GM23338 (cell line): ENCODE results near the gene MAGI1. TPM values are rescaled to one million over a fixed set of nuclear protein-coding genes. Genes with fewer than 3 reads are reported as not detected.
A peak's percentile ranks its signal among the peaks of the same experiment; 100 is the strongest.

Experiments
- ATAC-seq: fragments of 200-7000 bp; cut with Tn5 transposase; 3 replicates; pipeline ENCODE4 v1.9.1; 2020
- DNase-seq: peaks from one replicate; pipeline ENCODE4 v3.0.0-alpha.2; 2015; ENCODE audit warnings: low spot score
- H2AFZ ChIP-seq: fragments of 200-600 bp; sonication (generic); 2 replicates; pipeline ENCODE4 v1.8.0; 2016; ENCODE audit warnings: antibody characterized with exemption, mild to moderate bottlenecking, moderate library complexity
- H3F3A ChIP-seq: fragments of 200-600 bp; sonication (generic); replicated peaks from 2 replicates; pipeline ENCODE4 v1.8.0; 2017; ENCODE audit warnings: antibody characterized with exemption, mixed run types, low read depth
- H3K27ac ChIP-seq: fragments of 200-600 bp; sonication (generic); 2 replicates; pipeline ENCODE4 v1.6.1; 2016; ENCODE audit warnings: low read depth
- H3K27me3 ChIP-seq: fragments of 200-600 bp; sonication (generic); 2 replicates; pipeline ENCODE4 v1.8.0; 2016; ENCODE audit warnings: mild to moderate bottlenecking, mixed run types, moderate library complexity; ENCODE audit not compliant: insufficient read depth
- H3K36me3 ChIP-seq: fragments of 200-600 bp; sonication (generic); 2 replicates; pipeline ENCODE4 v1.8.0; 2016; ENCODE audit warnings: mild to moderate bottlenecking; ENCODE audit not compliant: insufficient read depth
- H3K4me1 ChIP-seq: fragments of 200-600 bp; sonication (generic); 2 replicates; pipeline ENCODE4 v1.8.0; 2016; ENCODE audit warnings: mild to moderate bottlenecking, moderate library complexity; ENCODE audit not compliant: insufficient read depth
- H3K4me2 ChIP-seq: fragments of 200-600 bp; sonication (generic); 2 replicates; pipeline ENCODE4 v1.7.1; 2017; ENCODE audit warnings: mixed run types
- H3K4me3 ChIP-seq: fragments of 200-600 bp; sonication (generic); 2 replicates; pipeline ENCODE4 v1.6.1; 2016; ENCODE audit warnings: mixed run types
- H3K79me2 ChIP-seq: fragments of 200-600 bp; sonication (generic); replicated peaks from 2 replicates; pipeline ENCODE4 v1.8.0; 2017; ENCODE audit warnings: mild to moderate bottlenecking; ENCODE audit not compliant: insufficient read depth
- H3K9me2 ChIP-seq: fragments of 200-600 bp; sonication (generic); 2 replicates; pipeline ENCODE4 v1.8.0; 2017; ENCODE audit not compliant: insufficient read depth
- H4K20me1 ChIP-seq: fragments of 200-600 bp; sonication (generic); replicated peaks from 2 replicates; pipeline ENCODE4 v1.8.0; 2017; ENCODE audit warnings: mild to moderate bottlenecking; ENCODE audit not compliant: insufficient read depth
- H3K27ac Mint-ChIP-seq: 2 replicates; pipeline ENCODE4 v1.8.0; 2020; ENCODE audit warnings: inconsistent platforms, mild to moderate bottlenecking, moderate library complexity, mixed read lengths
- H3K27me3 Mint-ChIP-seq: 3 replicates; pipeline ENCODE4 v1.8.0; 2022; ENCODE audit warnings: low read depth, mild to moderate bottlenecking, moderate library complexity, mixed read lengths, inconsistent platforms; ENCODE audit not compliant: insufficient read depth, poor library complexity
- H3K36me3 Mint-ChIP-seq: 3 replicates; pipeline ENCODE4 v1.8.0; 2021; ENCODE audit warnings: low read depth, mild to moderate bottlenecking, inconsistent platforms, moderate library complexity, mixed read lengths
- H3K4me1 Mint-ChIP-seq: 3 replicates; pipeline ENCODE4 v1.8.0; 2020; ENCODE audit warnings: mild to moderate bottlenecking, inconsistent platforms, mixed read lengths
- H3K4me3 Mint-ChIP-seq: 3 replicates; pipeline ENCODE4 v1.8.0; 2021; ENCODE audit warnings: moderate library complexity, mild to moderate bottlenecking, inconsistent platforms, mixed read lengths
- H3K9me3 Mint-ChIP-seq: 3 replicates; pipeline ENCODE4 v1.8.0; 2020; ENCODE audit warnings: moderate library complexity, mild to moderate bottlenecking, inconsistent platforms, mixed read lengths
- CREB1 ChIP-seq: fragments of 250-450 bp; sonication (Bioruptor Pico); IDR thresholded peaks from 2 replicates; pipeline ENCODE4 v1.5.0; 2020; ENCODE audit warnings: low read depth, mild to moderate bottlenecking, moderate library complexity
- EZH2phosphoT487 ChIP-seq: fragments of 200-600 bp; sonication (generic); IDR thresholded peaks from one replicate; pipeline ENCODE4 v1.8.1; 2018; ENCODE audit warnings: antibody characterized with exemption; ENCODE audit not compliant: unreplicated experiment
- NANOG ChIP-seq: IDR thresholded peaks from 2 replicates; pipeline ENCODE4 v1.6.1; 2016; ENCODE audit warnings: antibody characterized with exemption, borderline replicate concordance
- POLR2AphosphoS5 ChIP-seq: IDR thresholded peaks from 2 replicates; pipeline ENCODE4 v1.6.1; 2016; ENCODE audit warnings: antibody characterized with exemption, low read depth
- polyA plus RNA-seq: library from polyadenylated mRNA; unstranded; fragments of >200 nt; fragmentation: Nextera tagmentation; extraction: Ambion mirVana; gene quantifications from 2 replicates; pipeline ENCODE4 v1.2.1, GENCODE V29; 2016
- total RNA-seq: library from RNA; depleted of rRNA; stranded (reverse); fragments of >200 nt; shearing (Covaris generic); gene quantifications from 2 replicates; pipeline ENCODE4 v1.2.3, GENCODE V29; 2014
- TF ChIP-seq, protein P1 (sequence below): IDR thresholded peaks from 2 replicates; pipeline ENCODE4 v1.6.1; 2016; ENCODE audit warnings: antibody characterized with exemption
- TF ChIP-seq, protein P2 (sequence below): IDR thresholded peaks from one replicate; pipeline ENCODE4 v1.6.1; 2018; ENCODE audit warnings: antibody characterized with exemption; ENCODE audit not compliant: unreplicated experiment

MAGI1 gene
- total and polyA plus RNA-seq, 2 experiments from 2014 or later = 27.4 to 71.2 TPM

DNA sequence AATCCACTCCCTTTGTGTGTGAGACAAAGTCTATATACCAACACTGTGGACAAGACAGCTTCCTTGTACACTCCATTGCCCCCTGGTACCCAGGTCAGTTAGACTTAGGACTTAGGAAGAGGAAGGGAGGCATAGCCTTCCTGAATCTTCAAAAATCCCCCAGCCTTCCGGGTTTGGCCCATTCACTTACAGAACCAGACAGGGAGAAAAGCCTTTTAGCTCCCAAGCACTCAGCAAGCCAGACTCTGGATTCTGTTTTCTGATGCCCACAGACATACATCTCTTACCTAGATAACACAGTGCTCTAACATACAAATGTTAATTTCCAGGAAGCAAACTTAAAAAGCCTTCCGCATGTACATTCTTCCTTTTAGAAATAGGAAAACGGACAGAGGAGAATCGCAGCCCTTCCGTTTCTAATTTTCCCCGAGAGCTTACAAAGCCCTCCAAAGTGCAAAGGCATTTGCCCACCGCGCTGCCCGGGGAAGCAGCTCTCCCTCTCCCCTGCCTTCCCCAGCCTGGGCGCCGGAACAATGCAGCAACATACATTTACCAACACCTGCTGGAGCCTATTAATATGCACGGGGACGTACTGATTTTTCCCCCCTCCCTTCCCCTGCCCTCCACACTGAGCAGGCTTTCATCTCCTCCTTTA, 442.0 kb downstream of the MAGI1 start:
- H3K79me2 ChIP-seq = peaks cover 54% of the 10 kb centered on the region

DNA sequence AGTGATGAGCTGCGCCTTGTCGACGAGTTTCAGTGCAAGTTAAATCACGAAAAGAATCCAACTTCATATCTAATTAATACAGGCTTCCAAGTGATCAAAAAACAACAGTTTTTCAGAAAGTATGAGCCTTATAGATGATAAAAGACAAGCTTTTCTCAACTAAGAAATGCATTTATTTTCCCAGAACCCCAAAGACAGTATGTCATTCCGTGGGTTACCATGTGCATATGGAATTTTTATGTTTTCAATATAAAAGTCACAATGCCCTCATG, 442.8 kb downstream of the MAGI1 start:
- peak overlapping the region; percentile 98 for H3K27ac Mint-ChIP-seq
- H3K9me3 Mint-ChIP-seq = no peaks in the 10 kb centered on the region
- peaks cover 60% of the 10 kb centered on the region for H3K79me2 ChIP-seq

More for the DNA sequence above, 442.0 kb downstream of the MAGI1 start:
- Histone ChIP-seq H2AFZ (no peak overlapping the region), H3F3A (0 out of 2 replicates have a peak, but pooled peaks cover 2% of the 10 kb centered on the region), H3K9me2 (no peaks in the 10 kb centered on the region), H3K27me3 (no peaks in the 10 kb centered on the region), H3K4me1 (peaks cover 56% of the 10 kb centered on the region), H3K36me3 (no peaks in the 10 kb centered on the region), H3K4me2 (peak overlapping the region; percentile 91), H4K20me1 (no peaks in the 10 kb centered on the region), H3K27ac (peak overlapping the region; percentile 100), H3K4me3 (peak overlapping the region; percentile 72)
- Mint-ChIP-seq H3K4me3 (peak overlapping the region; percentile 84), H3K9me3 (no peaks in the 10 kb centered on the region), H3K4me1 (peaks cover 64% of the 10 kb centered on the region), H3K27ac (peak overlapping the region; percentile 98), H3K27me3 (peaks cover 4% of the 10 kb centered on the region), H3K36me3 (no peaks in the 10 kb centered on the region)
- DNase-seq (no peak), ATAC-seq (peak; percentile 66)
- TF ChIP-seq EZH2phosphoT487 (no peak), NANOG (no peak), POLR2AphosphoS5 (peak; percentile 32; the same call in 1 of the 2 replicates), CREB1 (CRISPR knock-in tag) (no peak)
- TF ChIP-seq, protein P1, sequence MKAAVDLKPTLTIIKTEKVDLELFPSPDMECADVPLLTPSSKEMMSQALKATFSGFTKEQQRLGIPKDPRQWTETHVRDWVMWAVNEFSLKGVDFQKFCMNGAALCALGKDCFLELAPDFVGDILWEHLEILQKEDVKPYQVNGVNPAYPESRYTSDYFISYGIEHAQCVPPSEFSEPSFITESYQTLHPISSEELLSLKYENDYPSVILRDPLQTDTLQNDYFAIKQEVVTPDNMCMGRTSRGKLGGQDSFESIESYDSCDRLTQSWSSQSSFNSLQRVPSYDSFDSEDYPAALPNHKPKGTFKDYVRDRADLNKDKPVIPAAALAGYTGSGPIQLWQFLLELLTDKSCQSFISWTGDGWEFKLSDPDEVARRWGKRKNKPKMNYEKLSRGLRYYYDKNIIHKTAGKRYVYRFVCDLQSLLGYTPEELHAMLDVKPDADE = no peak
- TF ChIP-seq, protein P2, sequence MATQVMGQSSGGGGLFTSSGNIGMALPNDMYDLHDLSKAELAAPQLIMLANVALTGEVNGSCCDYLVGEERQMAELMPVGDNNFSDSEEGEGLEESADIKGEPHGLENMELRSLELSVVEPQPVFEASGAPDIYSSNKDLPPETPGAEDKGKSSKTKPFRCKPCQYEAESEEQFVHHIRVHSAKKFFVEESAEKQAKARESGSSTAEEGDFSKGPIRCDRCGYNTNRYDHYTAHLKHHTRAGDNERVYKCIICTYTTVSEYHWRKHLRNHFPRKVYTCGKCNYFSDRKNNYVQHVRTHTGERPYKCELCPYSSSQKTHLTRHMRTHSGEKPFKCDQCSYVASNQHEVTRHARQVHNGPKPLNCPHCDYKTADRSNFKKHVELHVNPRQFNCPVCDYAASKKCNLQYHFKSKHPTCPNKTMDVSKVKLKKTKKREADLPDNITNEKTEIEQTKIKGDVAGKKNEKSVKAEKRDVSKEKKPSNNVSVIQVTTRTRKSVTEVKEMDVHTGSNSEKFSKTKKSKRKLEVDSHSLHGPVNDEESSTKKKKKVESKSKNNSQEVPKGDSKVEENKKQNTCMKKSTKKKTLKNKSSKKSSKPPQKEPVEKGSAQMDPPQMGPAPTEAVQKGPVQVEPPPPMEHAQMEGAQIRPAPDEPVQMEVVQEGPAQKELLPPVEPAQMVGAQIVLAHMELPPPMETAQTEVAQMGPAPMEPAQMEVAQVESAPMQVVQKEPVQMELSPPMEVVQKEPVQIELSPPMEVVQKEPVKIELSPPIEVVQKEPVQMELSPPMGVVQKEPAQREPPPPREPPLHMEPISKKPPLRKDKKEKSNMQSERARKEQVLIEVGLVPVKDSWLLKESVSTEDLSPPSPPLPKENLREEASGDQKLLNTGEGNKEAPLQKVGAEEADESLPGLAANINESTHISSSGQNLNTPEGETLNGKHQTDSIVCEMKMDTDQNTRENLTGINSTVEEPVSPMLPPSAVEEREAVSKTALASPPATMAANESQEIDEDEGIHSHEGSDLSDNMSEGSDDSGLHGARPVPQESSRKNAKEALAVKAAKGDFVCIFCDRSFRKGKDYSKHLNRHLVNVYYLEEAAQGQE = no peak

More for the DNA sequence above, 442.8 kb downstream of the MAGI1 start:
- Histone ChIP-seq H3K4me1 (peaks cover 57% of the 10 kb centered on the region), H3F3A (0 out of 2 replicates have a peak, but pooled peaks cover 2% of the 10 kb centered on the region), H3K9me2 (no peaks in the 10 kb centered on the region), H3K36me3 (no peaks in the 10 kb centered on the region), H3K27ac (peak overlapping the region; percentile 100), H2AFZ (no peak overlapping the region), H3K4me3 (peak overlapping the region; percentile 72), H3K27me3 (no peaks in the 10 kb centered on the region), H3K4me2 (peak overlapping the region; percentile 91), H4K20me1 (no peaks in the 10 kb centered on the region)
- Mint-ChIP-seq H3K4me3 (peak overlapping the region; percentile 84), H3K4me1 (peaks cover 68% of the 10 kb centered on the region), H3K27me3 (peaks cover 4% of the 10 kb centered on the region), H3K36me3 (no peaks in the 10 kb centered on the region)
- DNase-seq = no peak
- ATAC-seq = no peak
- TF ChIP-seq CREB1 (CRISPR knock-in tag) = no peak
- no peak for TF ChIP-seq POLR2AphosphoS5
